Spleen (tissue), 11 donors: ENCODE data around the gene HERPUD2. TPM values are rescaled to one million over a fixed set of nuclear protein-coding genes. Genes with fewer than 3 reads are reported as not detected.

Experiments used
- DNase-seq: peaks from one replicate; pipeline ENCODE4 v3.0.0-alpha.2; 2020
- H3K27ac ChIP-seq, 8 donors: fragments of 200-600 bp; sonication (generic) in 7 of 8; 1 replicate in 4 of 8; 2 replicates in 4 of 8; pipeline versions ENCODE4 v1.5.0 to v1.8.0; 2016 to 2021; ENCODE audit warnings: inconsistent platforms in 4 of 8, mild to moderate bottlenecking in 4 of 8, moderate library complexity in 1 of 8
- H3K27me3 ChIP-seq, 7 donors: fragments of 200-600 bp; sonication (generic) in 6 of 7; replicated peaks in 1 of 7; 1 replicate in 4 of 7; 2 replicates in 3 of 7; pipeline versions ENCODE4 v1.5.0 to v1.8.0; 2016 to 2021; ENCODE audit warnings: inconsistent platforms in 3 of 7, mild to moderate bottlenecking in 1 of 7
- H3K36me3 ChIP-seq, 6 donors: fragments of 200-600 bp; sonication (generic) in 5 of 6; 1 replicate in 4 of 6; 2 replicates in 2 of 6; pipeline versions ENCODE4 v1.5.0 to v1.8.0; 2016 to 2021; ENCODE audit warnings: inconsistent platforms in 2 of 6
- H3K4me1 ChIP-seq, 6 donors: fragments of 200-600 bp; sonication (generic) in 5 of 6; 1 replicate in 3 of 6; 2 replicates in 3 of 6; pipeline versions ENCODE4 v1.5.0 to v1.8.0; 2016 to 2021; ENCODE audit warnings: inconsistent platforms in 3 of 6
- H3K4me3 ChIP-seq, 8 donors: fragments of 200-600 bp; sonication (generic) in 7 of 8; 1 replicate in 4 of 8; 2 replicates in 4 of 8; pipeline versions ENCODE4 v1.5.0 to v1.8.0; 2016 to 2021; ENCODE audit warnings: inconsistent platforms in 4 of 8, mild to moderate bottlenecking in 4 of 8, moderate library complexity in 2 of 8
- H3K9me3 ChIP-seq, 8 donors: fragments of 200-600 bp; sonication (generic) in 7 of 8; 1 replicate in 4 of 8; 2 replicates in 4 of 8; pipeline versions ENCODE4 v1.5.0 to v1.8.0; 2016 to 2021; ENCODE audit warnings: inconsistent platforms in 4 of 8
- CTCF ChIP-seq, 11 experiments: fragments of 200-600 bp in 7 of 11; fragments of 450-650 bp in 4 of 11; sonication (generic) in 4 of 11; IDR thresholded peaks in 8 of 11; conservative IDR thresholded peaks in 3 of 11; 1 replicate in 7 of 11; 2 replicates in 4 of 11; pipeline versions ENCODE4 v1.4.0 to v1.8.0; 2016 to 2021; ENCODE audit warnings: antibody characterized with exemption in 11 of 11, inconsistent platforms in 4 of 11, mild to moderate bottlenecking in 1 of 11
- POLR2A ChIP-seq, 3 donors: fragments of 450-650 bp; IDR thresholded peaks; one replicate each; pipeline ENCODE4 v1.5.1; 2017; ENCODE audit warnings: antibody characterized with exemption in 3 of 3, mild to moderate bottlenecking in 1 of 3
- POLR2AphosphoS5 ChIP-seq, 3 donors: sonication (generic); formaldehyde crosslinking; IDR thresholded peaks; one replicate each; pipeline ENCODE4 v1.5.1; 2017; ENCODE audit warnings: antibody characterized with exemption in 3 of 3
- WGBS, 5 donors: extraction: QIAGEN DNeasy Blood & Tissue Kit in 3 of 5; methylation state at CpG; one replicate each; pipeline versions ENCODE4 v1.1.5 to v1.1.7; 2013 to 2018; 5-methylcytosine and 5-hydroxymethylcytosine counted together
- intact Hi-C: fragments of 100-400 bp; cut with DNase I; formaldehyde crosslinking; loops from one replicate; pipeline ENCODE4 v1.15.0; 2023; ENCODE audit warnings: low total_unique reads
- polyA plus RNA-seq, 3 donors: library from polyadenylated mRNA; stranded (reverse); fragments of 200-250 nt; gene quantifications; one replicate each; pipeline ENCODE4 v1.2.1, GENCODE V29; 2013
- total RNA-seq, 7 donors: library from RNA; depleted of rRNA in 3 of 7; stranded (reverse); fragments of >200 nt in 3 of 7; fragmentation: NEBNext Ultra II Directional in 4 of 7; extraction: Animal tissue kit (Norgen Biotek cat#: 25700) in 4 of 7; gene quantifications; one replicate each; pipeline versions ENCODE4 v1.1.0 to v1.2.1, GENCODE V29; 2016 to 2021
- donor health status: healthy with polysubstance abuse.
- donor health status: DM: no; HTN: no; CAD: no; lungs with moderate emphysema.
- donor health status: DM: no; HTN: no; CAD: no.
- donor health status: Bipolar disorder and iron deficiency.
- donor health status: healthy.
- donor health status: DM: no; HTN: no; CAD: no.
- donor health status: DM: yes; HTN: yes; CAD: no.

Gene HERPUD2
- total and polyA plus RNA-seq, 10 donors = 11.1 to 46.6 (median 31.7) TPM

GRCh38 chr7:35718047-35718446 is 23.1 kb upstream of the HERPUD2 start:
- WGBS, 5 donors = 88 to 100% (median 91%) methylated on average over 1 of the region's 1 CpG
- Histone ChIP-seq H3K4me1 (peaks cover 0 to 28% (median 19%) of the 10 kb centered on the region in 6 donors), H3K4me3 (no peak overlapping the region), H3K36me3 (no peaks in the 10 kb centered on the region), H3K27ac (no peak overlapping the region), H3K27me3 (no peaks in the 10 kb centered on the region), H3K9me3 (no peaks in the 10 kb centered on the region)
- DNase-seq = no peak
- TF ChIP-seq POLR2A (IDR thresholded peaks at IDR 0.05) = no peak
- no peak for TF ChIP-seq CTCF (IDR thresholded peaks at IDR 0.05 in 8 of 11, conservative IDR thresholded peaks at IDR 0.05 in 3 of 11)
- no peak for TF ChIP-seq POLR2AphosphoS5 (IDR thresholded peaks at IDR 0.05)
- intact Hi-C loops = loop anchor here (10.0 kb wide), 1 partner anchor 87 kb away; the partner anchor contains the start of gene SEPTIN7

GRCh38 chr7:35717516-35717915 is 22.6 kb upstream of the HERPUD2 start:
- no peak for DNase-seq
- H3K4me1 ChIP-seq = peaks cover 0 to 24% (median 18%) of the 10 kb centered on the region in 6 donors
- whole genome bisulfite sequencing, 5 donors = 89 to 95% (median 93%) methylated on average over 6 of the region's 6 CpGs
- no peak for TF ChIP-seq POLR2A (IDR thresholded peaks at IDR 0.05)
- TF ChIP-seq CTCF (IDR thresholded peaks at IDR 0.05 in 8 of 11, conservative IDR thresholded peaks at IDR 0.05 in 3 of 11) = no peak
- no peak for TF ChIP-seq POLR2AphosphoS5 (IDR thresholded peaks at IDR 0.05)
- no peak overlapping the region for H3K27ac ChIP-seq
- no peaks in the 10 kb centered on the region for H3K9me3 ChIP-seq
- no peaks in the 10 kb centered on the region for H3K27me3 ChIP-seq
- H3K4me3 ChIP-seq = no peak overlapping the region
- intact Hi-C loops = loop anchor here (10.0 kb wide), 1 partner anchor 87 kb away; the partner anchor contains the start of gene SEPTIN7
- H3K36me3 ChIP-seq = no peaks in the 10 kb centered on the region

- WGBS, 5 donors = 68 to 93% (median 82%) methylated on average over 1 of the region's 1 CpG
Measured at GRCh38 chr7:35717013-35717412, 22.1 kb upstream of the HERPUD2 start.

More at GRCh38 chr7:35717013-35717412, 22.1 kb upstream of the HERPUD2 start:
- Histone ChIP-seq H3K36me3 (no peaks in the 10 kb centered on the region), H3K4me3 (no peak overlapping the region), H3K9me3 (no peaks in the 10 kb centered on the region), H3K27ac (peak overlapping the region in 1 of 8 donors; percentile 9), H3K4me1 (peaks cover 0 to 19% (median 14%) of the 10 kb centered on the region in 6 donors), H3K27me3 (no peaks in the 10 kb centered on the region)
- DNase-seq = no peak
- TF ChIP-seq POLR2AphosphoS5 (IDR thresholded peaks at IDR 0.05) (no peak), POLR2A (IDR thresholded peaks at IDR 0.05) (no peak), CTCF (IDR thresholded peaks at IDR 0.05 in 8 of 11, conservative IDR thresholded peaks at IDR 0.05 in 3 of 11) (no peak)
- intact Hi-C loops = loop anchor here (10.0 kb wide), 1 partner anchor 88 kb away; the partner anchor contains the start of gene SEPTIN7
